NCI-H446 (cell line): Measurements from ENCODE around the gene EML4.

Source experiments
- DNase-seq, 2 experiments: peaks; one replicate each; lab custom pipeline; 2025; lab: John Stamatoyannopoulos, UW

Gene EML4

DNA sequence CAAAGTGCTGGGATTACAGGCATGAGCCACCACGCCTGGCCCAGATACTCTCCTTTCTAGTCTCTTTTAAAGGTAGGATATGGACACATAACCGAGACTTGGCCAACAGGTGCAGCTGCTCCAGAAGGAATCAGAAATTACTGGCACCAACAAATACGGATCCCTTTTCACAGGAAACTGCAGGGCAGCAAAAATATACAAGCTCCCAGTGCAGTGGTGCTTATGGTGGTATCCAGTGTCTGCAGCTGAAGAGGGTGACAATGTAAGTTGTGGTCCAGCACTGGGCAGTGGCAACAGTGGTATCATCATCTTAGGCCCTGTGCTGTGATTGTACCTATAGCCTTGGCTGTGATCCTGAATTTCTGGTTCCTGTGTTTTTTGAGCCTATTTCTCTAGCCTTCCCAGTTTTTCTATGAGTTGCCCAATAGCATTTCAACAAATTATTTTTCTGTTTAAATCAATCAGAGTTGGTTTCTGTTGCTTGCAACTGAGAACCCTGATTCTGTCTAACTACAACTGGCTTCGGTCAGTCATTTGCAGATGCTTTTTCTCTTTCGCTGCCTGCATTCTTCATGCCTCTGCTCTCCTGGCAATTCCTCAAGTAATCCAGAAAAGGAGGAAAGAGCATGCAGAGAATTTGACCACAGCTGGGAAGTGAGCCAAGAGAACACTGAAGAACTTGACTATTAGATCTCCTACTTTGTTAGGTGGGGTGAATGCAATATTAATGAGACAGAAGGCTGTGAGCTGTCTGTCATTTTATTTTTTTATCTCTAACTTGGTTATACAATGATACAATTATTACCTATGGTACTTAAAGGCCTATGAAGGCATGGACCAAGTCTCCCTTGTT is 30.8 kb upstream of the EML4 start:
- DNase-seq = peak in 1 of 2 experiments; percentile 73

GRCh38 chr2:42139101-42139500 is 30.1 kb upstream of the EML4 start:
- DNase-seq = peak in 1 of 2 experiments; percentile 9

DNA sequence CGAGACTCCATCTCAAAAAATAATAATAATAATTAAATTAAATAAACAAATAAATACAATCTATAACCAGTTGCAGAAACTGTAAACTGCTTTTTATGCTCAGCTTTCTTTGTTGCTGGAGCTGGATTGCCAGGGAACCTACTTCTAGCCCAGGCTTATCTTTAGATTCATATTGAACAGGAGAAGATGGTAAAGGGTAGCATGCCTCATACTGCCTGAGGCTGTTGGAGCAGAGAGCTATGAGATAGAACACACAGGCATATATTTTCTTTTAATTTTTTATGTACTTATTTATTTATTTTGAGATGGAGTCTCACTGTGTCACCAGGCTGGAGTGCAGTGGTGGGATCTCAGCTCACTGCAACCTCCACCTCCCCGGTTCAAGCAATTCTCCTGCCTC is 28.7 kb upstream of the EML4 start:
- no peak for DNase-seq

- DNase-seq = peak in 1 of 2 experiments; percentile 58
Observed at GRCh38 chr2:42141687-42142546, 27.2 kb upstream of the EML4 start.

DNA sequence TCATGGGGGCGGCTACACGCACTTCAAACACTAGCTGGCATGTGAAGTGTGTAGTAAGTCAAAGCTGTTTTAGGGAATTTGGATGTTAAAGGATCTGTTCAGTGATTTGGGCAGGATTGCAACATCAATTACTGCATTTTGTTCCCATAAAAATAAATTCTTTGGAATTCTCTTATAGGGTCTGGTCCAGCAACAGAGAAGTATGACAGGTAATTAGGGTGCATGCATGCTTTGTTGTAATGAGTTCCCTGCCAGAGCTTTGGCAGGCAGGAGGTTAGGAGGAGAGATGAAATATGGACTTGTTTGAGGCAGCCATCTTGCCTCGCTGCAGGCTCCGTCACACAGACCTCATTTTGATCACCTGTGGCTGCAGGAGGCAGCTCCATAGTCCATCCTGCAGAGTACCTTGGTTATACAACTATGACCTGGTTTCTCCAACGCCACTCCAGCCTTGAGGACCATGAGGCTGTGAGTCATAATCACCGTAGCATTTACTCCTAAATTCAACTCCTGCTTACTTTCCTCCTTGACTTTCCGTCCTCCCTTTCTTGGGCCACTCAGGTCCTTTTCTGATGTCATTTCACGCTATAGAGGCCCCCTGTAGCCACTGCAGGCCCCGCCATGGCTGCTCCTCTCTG is 26.5 kb upstream of the EML4 start:
- no peak for DNase-seq

DNA sequence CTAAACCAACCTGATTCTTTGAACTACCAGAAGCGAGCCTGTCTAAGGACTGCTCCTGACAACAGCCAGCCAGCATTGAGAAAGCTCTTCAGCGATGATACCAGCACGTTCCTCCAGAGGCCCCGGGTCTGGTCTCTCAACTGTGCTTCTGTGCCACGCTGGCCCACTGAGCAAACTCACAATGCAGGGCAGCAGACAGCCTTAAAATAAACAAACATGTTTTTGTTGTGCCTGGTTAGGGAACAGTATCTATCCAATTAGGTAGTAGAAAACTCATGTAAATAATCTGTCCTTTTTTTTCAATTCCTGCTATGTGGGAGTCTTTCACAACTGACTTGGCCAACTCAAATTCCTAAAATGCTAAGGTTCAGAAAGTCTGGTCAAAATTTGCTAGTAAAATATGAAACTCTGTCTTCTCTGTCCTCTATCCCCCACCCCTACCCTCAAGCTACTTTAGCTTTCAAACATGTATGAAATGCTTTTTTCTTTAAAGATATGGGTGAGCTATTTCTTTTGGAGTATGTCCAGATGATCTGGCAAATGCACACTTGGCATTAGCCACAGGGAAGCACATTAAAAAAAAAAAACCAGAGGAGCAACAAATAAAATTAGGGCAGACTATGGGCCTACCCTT is 21.4 kb upstream of the EML4 start:
- peak in 1 of 2 experiments; percentile 64 for DNase-seq

GRCh38 chr2:42150159-42150558 is 19.0 kb upstream of the EML4 start:
- DNase-seq = no peak

DNA sequence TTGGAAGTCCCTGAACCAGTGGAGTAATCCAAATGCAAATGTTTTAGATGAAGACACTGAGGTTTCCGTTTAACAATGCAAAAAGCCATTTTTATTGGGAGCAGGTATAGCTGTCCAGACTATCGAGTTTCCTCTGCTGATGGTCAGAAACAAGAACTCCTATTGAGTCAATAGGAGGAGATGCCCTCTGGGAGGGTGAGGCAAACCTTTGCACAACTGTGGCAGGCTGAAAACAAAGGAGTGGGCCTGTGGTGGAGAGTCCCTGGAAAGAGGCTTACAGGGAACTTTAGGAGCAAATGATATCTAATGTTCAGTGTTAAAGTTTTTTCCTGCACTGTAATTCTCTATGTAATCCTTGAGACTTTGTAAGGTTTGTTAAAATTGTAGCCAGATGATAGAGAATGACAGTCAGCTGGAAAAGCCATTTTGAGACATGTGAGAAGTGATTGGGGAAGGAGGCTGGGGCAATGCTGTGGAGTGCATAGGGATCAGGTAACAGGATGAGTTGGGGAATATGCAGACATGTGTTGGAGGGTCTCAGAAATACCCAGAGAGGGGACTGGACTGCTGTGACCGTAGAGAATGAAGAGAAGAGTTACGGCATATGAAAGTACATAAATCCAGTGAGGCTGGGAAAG is 15.1 kb upstream of the EML4 start:
- DNase-seq = no peak

DNA sequence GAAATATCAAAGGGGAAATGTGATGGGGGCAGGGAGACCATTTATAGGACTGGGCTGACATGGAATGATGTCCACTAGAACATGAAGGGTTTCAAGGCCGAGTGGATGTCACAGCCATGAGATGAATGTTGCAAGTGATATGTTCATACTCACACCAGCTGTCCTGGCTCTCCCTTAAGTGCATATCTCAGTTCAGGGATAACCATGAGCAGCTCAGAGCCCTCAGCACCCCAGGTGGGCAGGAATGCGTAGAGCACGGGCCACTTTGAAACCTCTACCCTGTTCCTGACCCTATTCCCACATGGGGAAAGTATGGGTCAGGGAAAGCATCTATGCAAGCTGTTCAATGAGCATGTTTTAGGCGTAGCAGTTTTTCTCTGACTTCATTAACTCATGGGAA is 12.4 kb upstream of the EML4 start:
- DNase-seq = no peak

GRCh38 chr2:42161444-42161843 is 7.7 kb upstream of the EML4 start:
- DNase-seq = no peak

- DNase-seq = peak in 1 of 2 experiments; percentile 68
Observed at GRCh38 chr2:42163444-42164045, 5.6 kb upstream of the EML4 start.

DNA sequence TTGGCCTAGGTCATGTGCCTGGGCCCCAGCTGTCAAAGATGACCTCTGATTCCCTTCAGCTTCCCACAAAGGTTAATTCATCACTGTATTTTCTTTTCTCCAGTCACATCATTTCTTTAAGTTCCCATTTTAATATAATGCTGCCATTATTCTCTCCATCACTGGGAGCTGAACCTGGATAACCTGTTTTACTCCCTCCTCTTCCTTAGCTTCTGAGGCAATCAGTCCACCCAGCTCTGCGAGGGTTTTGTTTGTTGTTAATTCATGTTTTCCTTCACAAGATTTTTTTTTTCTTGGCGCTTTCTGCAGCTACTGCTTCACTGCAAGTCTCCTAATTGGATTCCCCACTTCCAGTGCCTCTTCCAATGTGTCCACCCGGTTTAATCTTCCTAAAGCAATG is 5.1 kb upstream of the EML4 start:
- no peak for DNase-seq

DNA sequence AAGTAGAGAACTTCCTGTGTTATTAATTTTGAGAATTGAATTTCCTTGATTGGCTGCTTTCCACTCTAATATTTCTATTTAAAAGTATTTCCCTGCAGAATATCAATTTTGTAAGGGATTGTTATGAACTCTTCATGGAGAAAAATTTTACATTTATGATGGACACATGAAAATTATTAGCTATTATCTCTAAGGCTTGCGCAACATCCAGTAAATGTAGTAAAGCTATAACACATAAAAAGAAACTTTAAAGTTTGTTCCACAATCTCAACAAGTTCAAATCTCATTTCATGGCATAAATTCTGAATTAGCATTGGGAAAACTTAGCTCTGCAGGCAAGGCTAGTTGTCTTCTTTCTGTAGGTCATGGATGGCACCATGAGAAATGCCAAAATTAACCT is 4.2 kb upstream of the EML4 start:
- no peak for DNase-seq

- no peak for DNase-seq
Observed at GRCh38 chr2:42167458-42167857, 1.7 kb upstream of the EML4 start.

DNA sequence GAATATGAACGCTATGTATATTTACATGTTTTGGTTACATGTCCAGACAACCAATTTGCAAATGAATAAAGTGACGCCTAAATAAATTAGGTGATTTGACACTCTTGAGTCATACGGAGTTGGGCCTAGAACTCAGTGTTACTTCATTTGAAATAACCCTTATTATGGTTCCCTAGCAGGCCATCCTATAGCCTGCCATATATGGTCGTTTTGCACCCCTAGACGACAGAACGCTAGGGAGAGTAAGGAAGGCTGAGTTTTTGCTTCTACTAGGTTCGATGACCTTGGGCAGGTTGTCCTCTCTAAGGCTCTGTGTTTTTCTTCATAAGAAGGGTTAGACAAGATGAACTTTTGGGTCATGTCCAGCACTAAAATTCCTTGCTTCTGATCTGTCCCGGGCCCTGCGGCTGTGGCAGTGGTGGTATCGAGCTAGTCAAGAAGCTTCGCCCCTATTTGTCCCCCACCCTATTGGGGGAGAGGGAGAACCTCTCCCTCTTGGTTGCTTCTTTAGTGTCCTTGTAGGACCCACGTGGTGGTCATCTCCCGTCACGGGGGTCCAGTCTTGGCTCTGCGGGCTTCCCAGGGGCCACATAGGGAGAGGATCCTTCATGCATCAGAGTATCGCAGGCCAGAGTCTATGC is 574 bp upstream of the EML4 start:
- no peak for DNase-seq

- no peak for DNase-seq
Observed at GRCh38 chr2:42169874-42170521, 845 bp downstream of the EML4 start.

GRCh38 chr2:42170619-42171395 is 1.7 kb downstream of the EML4 start:
- DNase-seq = no peak

DNA sequence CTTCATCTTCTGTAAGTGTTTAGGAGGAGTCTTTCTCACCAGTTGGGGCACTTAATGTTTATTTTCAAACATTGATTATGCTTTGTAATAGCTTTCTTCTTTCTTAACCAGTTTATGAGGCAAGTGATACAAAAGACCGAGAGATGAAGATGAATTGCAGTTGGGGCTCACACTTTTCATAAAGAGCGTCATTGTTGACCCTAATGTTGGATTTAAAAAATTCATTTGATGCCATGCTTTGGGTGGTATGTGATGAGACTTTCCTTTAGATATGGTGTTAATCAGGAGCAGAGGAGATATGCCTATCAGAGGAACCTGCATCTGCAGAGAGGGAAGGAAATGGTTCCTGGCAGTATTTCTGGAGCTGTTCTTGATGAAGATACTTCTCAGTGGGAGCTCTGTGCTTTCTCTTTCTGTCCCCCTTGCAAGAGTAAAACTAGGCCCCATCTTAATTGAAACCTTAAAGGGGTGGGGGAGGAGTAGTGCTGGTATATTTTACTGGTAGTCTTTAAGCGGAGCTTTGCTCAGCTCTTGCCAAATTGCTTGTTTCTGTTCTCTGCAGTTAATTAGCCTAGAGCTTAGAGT is 2.3 kb downstream of the EML4 start:
- DNase-seq = no peak

DNA sequence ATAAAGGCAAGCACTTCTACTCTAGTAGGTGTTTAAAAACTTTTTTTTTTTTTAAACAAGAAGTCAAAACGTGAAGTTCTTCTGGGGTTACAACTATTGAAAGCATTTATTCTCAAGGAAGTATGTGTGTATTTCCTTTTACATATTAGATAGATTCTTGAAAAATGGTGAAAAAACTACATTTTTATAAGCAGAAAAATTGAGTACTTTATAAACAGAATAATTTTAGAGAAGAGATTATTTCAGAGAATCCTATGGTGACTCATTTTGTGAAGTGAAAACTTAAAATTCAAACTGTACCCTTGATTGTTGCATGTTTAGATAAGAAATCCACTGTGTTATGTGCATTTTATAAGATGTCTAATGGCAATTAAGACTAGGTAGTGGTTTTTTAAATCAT is 2.9 kb downstream of the EML4 start:
- no peak for DNase-seq
